ENCODE data around the gene FOXJ3.

DNA sequence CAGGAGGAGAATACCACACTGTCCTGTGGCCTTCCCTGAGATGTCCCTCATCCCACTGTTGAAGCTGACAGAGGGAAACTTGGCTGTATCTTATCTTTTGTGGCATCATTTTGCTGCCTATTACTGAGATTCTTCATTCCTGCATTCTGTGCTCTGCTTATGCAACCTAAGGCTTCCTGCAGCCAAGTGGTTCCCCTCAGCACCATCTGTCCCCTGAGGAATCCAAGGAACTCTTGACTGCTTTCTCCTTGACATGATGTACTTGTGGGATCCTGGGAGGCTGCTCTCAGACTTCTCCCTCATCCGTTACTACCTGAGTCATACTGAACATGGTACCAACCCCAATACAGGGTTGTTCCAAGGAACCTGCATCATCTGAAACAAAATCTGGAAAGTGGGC, 24.4 kb upstream of the FOXJ3 start:
- TF ChIP-seq CTCF (IDR thresholded peaks at IDR 0.05; ENCODE audit: poor library complexity) (no peak), EZH2 (IDR thresholded peaks at IDR 0.05; ENCODE audit: borderline replicate concordance) (no peak), EZH2phosphoT487 (IDR thresholded peaks at IDR 0.05; ENCODE audit: low read depth, severe bottlenecking, unreplicated experiment) (no peak)
